Mesenchymal stem cell (in vitro differentiated cells and primary cell): ENCODE measurements around the gene NSL1.

ENCODE experiments used
- DNase-seq: peaks from one replicate; pipeline ENCODE4 v3.0.0-alpha.2; 2013
- H2AFZ ChIP-seq: one replicate; pipeline ENCODE4 v1.6.1; 2013; ENCODE audit warnings: low read depth, mild to moderate bottlenecking, control low read depth, inconsistent platforms, low read length, moderate library complexity
- H2AK5ac ChIP-seq: 2 replicates; pipeline ENCODE4 v1.6.1; 2013; ENCODE audit warnings: low read length, moderate library complexity, mild to moderate bottlenecking, inconsistent platforms; ENCODE audit not compliant: severe bottlenecking
- H2BK120ac ChIP-seq: one replicate; pipeline ENCODE4 v1.6.1; 2013; ENCODE audit warnings: low read depth, mild to moderate bottlenecking, inconsistent platforms, low read length, moderate library complexity
- H2BK12ac ChIP-seq, 2 experiments: one replicate each; pipeline ENCODE4 v1.6.1; 2013; ENCODE audit warnings: inconsistent platforms in 2 of 2, low read length in 2 of 2, mild to moderate bottlenecking in 2 of 2, moderate library complexity in 2 of 2, control low read depth in 1 of 2
- H2BK15ac ChIP-seq: one replicate; pipeline ENCODE4 v1.6.1; 2013; ENCODE audit warnings: mild to moderate bottlenecking, low read depth, inconsistent platforms; ENCODE audit not compliant: poor library complexity, severe bottlenecking
- H2BK5ac ChIP-seq: 2 replicates; pipeline ENCODE4 v1.6.1; 2013; ENCODE audit warnings: low read depth, mild to moderate bottlenecking, low read length, control low read depth, inconsistent platforms; ENCODE audit not compliant: poor library complexity, severe bottlenecking
- H3K14ac ChIP-seq, 2 experiments: one replicate each; pipeline ENCODE4 v1.6.1; 2013; ENCODE audit warnings: inconsistent platforms in 2 of 2, low read length in 2 of 2, control low read depth in 1 of 2, mild to moderate bottlenecking in 1 of 2, moderate library complexity in 1 of 2
- H3K18ac ChIP-seq, 2 experiments: one replicate each; pipeline ENCODE4 v1.6.1; 2013; ENCODE audit warnings: inconsistent platforms in 2 of 2, low read length in 2 of 2, control low read depth in 1 of 2, low read depth in 1 of 2, mild to moderate bottlenecking in 1 of 2
- H3K23ac ChIP-seq, 2 experiments: one replicate each; pipeline ENCODE4 v1.6.1; 2013; ENCODE audit warnings: inconsistent platforms in 2 of 2, low read length in 2 of 2, mild to moderate bottlenecking in 2 of 2, moderate library complexity in 2 of 2, control low read depth in 1 of 2
- H3K27ac ChIP-seq: 2 replicates; pipeline ENCODE4 v1.5.1; 2013; ENCODE audit warnings: mild to moderate bottlenecking, moderate library complexity, low read length, control low read depth, inconsistent platforms; ENCODE audit not compliant: poor library complexity, severe bottlenecking
- H3K27me3 ChIP-seq, 2 experiments: 2 replicates each; pipeline versions ENCODE4 v1.6.1 to v1.7.0; 2013; ENCODE audit warnings: low read length in 2 of 2, mild to moderate bottlenecking in 2 of 2, moderate library complexity in 2 of 2, control low read depth in 1 of 2, inconsistent platforms in 1 of 2; ENCODE audit not compliant: control insufficient read depth in 1 of 2, insufficient read depth in 1 of 2
- H3K36me3 ChIP-seq, 2 experiments: 2 replicates each; pipeline versions ENCODE4 v1.6.1 to v1.7.0; 2013; ENCODE audit warnings: low read length in 2 of 2, control low read depth in 1 of 2, inconsistent platforms in 1 of 2, low read depth in 1 of 2, mild to moderate bottlenecking in 1 of 2; ENCODE audit not compliant: insufficient read depth in 2 of 2, control insufficient read depth in 1 of 2
- H3K4ac ChIP-seq, 2 experiments: one replicate each; pipeline ENCODE4 v1.6.1; 2013; ENCODE audit warnings: inconsistent platforms in 2 of 2, low read length in 2 of 2, mild to moderate bottlenecking in 2 of 2, moderate library complexity in 2 of 2, control low read depth in 1 of 2, low read depth in 1 of 2
- H3K4me1 ChIP-seq: 2 replicates; pipeline ENCODE4 v1.6.1; 2013; ENCODE audit warnings: low read depth, low read length, control low read depth; ENCODE audit not compliant: control insufficient read depth, insufficient read depth
- H3K4me2 ChIP-seq: 2 replicates; pipeline ENCODE4 v1.6.1; 2013; ENCODE audit warnings: low read length, mild to moderate bottlenecking, inconsistent platforms; ENCODE audit not compliant: poor library complexity, severe bottlenecking
- H3K4me3 ChIP-seq, 2 experiments: 2 replicates each; pipeline versions ENCODE4 v1.5.1 to v1.7.0; 2013; ENCODE audit warnings: low read length in 2 of 2, mild to moderate bottlenecking in 2 of 2, control low read depth in 1 of 2, low read depth in 1 of 2; ENCODE audit not compliant: insufficient read depth in 1 of 2
- H3K79me1 ChIP-seq: replicated peaks from 2 replicates; pipeline ENCODE4 v1.6.1; 2013; ENCODE audit warnings: mild to moderate bottlenecking, control low read depth, low read length, inconsistent platforms; ENCODE audit not compliant: poor library complexity, severe bottlenecking
- H3K9ac ChIP-seq: 2 replicates; pipeline ENCODE4 v1.7.0; 2013; ENCODE audit warnings: mild to moderate bottlenecking, low read length, moderate library complexity
- H3K9me3 ChIP-seq: 2 replicates; pipeline ENCODE4 v1.7.0; 2013; ENCODE audit warnings: mild to moderate bottlenecking, low read length; ENCODE audit not compliant: control insufficient read depth
- H4K8ac ChIP-seq: one replicate; pipeline ENCODE4 v1.6.1; 2013; ENCODE audit warnings: inconsistent platforms, mild to moderate bottlenecking, low read length, moderate library complexity
- H4K91ac ChIP-seq: one replicate; pipeline ENCODE4 v1.6.1; 2013; ENCODE audit warnings: mild to moderate bottlenecking, low read length, inconsistent platforms
- WGBS: methylation state at CpG from one replicate; pipeline ENCODE4 v1.1.7; 2013; ENCODE audit warnings: mixed read lengths; 5-methylcytosine and 5-hydroxymethylcytosine counted together

Gene NSL1

GRCh38 chr1:212691561-212692071 lies 100.0 kb downstream of the NSL1 start:
- Histone ChIP-seq H2AFZ (no peak overlapping the region), H3K14ac (no peak overlapping the region), H3K18ac (no peak overlapping the region), H3K27me3 (peaks cover under 1 to 40% of the 10 kb centered on the region in 2 experiments), H3K4me3 (no peak overlapping the region), H3K9me3 (no peaks in the 10 kb centered on the region), H3K9ac (no peak overlapping the region), H2AK5ac (no peak overlapping the region), H2BK12ac (no peak overlapping the region), H2BK5ac (no peak overlapping the region), H3K4me2 (no peak overlapping the region), H2BK120ac (no peak overlapping the region), H4K8ac (no peak overlapping the region), H2BK15ac (no peak overlapping the region), H3K23ac (no peak overlapping the region), H3K27ac (no peak overlapping the region), H3K4ac (peak overlapping the region in 1 of 2 experiments; percentile 3), H3K36me3 (no peaks in the 10 kb centered on the region), H3K79me1 (no peaks in the 10 kb centered on the region), H3K4me1 (peaks cover 2% of the 10 kb centered on the region), H4K91ac (no peak overlapping the region)
- 96% methylated on average over 8 of the region's 9 CpGs for WGBS
- DNase-seq, result no peak

DNA sequence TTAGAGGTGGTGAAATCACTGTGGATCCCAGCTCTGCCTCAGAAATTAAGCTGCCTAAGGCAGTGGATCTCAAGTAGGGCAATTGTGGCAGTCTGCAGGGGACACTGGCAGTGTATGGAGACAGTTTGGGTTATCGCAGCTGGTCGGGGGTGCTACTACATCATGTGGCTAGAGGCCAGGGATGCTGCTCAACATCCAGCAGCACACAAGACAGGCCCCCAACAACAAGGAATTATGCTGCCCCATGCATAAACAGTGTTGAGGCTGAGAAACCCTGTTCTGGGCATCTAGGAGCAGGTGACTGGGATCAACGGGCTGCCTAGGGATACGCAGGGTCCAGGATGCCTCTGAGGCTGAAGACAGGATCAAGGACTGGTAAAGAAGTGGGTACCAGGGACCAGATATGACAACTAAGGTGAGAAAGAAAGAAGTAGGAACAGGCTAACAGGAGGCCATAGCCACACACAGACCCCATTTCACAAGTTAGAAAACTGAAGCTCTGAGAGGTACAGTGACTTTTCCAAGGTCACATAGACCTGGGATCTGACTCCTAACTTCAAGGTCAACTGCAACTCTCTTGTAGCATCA lies 100.7 kb downstream of the NSL1 start:
- no peak overlapping the region for H2AFZ ChIP-seq
- no peak overlapping the region for H2BK15ac ChIP-seq
- H3K27ac ChIP-seq, result no peak overlapping the region
- no peaks in the 10 kb centered on the region for H3K79me1 ChIP-seq
- H3K9me3 ChIP-seq, result no peaks in the 10 kb centered on the region
- H2BK5ac ChIP-seq, result no peak overlapping the region
- no peak overlapping the region for H3K14ac ChIP-seq
- H3K36me3 ChIP-seq, result no peaks in the 10 kb centered on the region
- H2BK120ac ChIP-seq, result no peak overlapping the region
- H3K4me1 ChIP-seq, result peaks cover 2% of the 10 kb centered on the region
- H2AK5ac ChIP-seq, result no peak overlapping the region
- H3K4me3 ChIP-seq, result no peak overlapping the region
- no peak overlapping the region for H3K23ac ChIP-seq
- H3K18ac ChIP-seq, result no peak overlapping the region
- H2BK12ac ChIP-seq, result no peak overlapping the region
- no peak overlapping the region for H3K4ac ChIP-seq
- 97% methylated on average over 4 of the region's 4 CpGs for WGBS
- H3K27me3 ChIP-seq, result peaks cover 0 to 36% of the 10 kb centered on the region in 2 experiments
- H3K4me2 ChIP-seq, result no peak overlapping the region
- no peak overlapping the region for H3K9ac ChIP-seq
- DNase-seq, result no peak
- H4K91ac ChIP-seq, result peak overlapping the region; percentile 7
- no peak overlapping the region for H4K8ac ChIP-seq

DNA sequence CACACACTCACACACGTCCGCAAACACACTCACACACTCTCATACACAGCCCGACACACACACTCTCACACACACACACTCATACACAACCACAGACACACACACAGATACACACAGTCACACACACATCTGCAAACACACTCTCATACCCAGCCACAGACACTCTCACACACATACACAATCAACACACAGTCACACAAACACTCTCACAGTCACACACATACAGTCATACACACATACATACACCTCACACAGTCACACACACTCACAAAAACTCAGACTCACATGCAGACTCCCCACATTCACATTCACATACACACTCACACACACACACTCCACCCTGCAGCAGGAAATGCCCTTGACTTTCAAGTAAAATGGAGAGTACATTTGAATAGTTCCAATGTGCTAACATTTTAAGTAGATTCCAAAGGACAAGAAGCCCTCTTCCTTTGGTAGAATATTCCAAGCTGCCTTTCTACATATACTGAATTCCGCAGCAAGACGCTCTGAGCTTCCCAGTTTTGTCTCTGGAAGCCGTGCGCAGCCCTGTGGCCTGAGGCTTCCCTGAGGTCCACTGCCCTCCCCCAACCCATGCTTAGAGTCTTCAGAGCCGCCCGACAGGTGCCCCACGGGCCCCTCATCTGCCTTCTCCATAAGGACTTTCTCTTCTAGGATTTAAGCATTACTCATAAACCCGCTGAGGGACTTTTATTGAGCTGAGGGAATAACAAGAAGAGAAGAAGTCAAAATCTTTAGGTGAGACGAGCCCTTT lies 101.6 kb downstream of the NSL1 start:
- Histone ChIP-seq H2AK5ac (no peak overlapping the region), H2BK12ac (no peak overlapping the region), H3K9ac (no peak overlapping the region), H3K4me3 (no peak overlapping the region), H3K14ac (no peak overlapping the region), H4K91ac (no peak overlapping the region), H2BK5ac (no peak overlapping the region), H3K27me3 (peaks cover 0 to 35% of the 10 kb centered on the region in 2 experiments), H2AFZ (no peak overlapping the region), H3K79me1 (no peaks in the 10 kb centered on the region), H3K4me2 (no peak overlapping the region), H4K8ac (no peak overlapping the region), H2BK15ac (no peak overlapping the region), H3K4ac (no peak overlapping the region), H2BK120ac (no peak overlapping the region), H3K27ac (no peak overlapping the region), H3K9me3 (no peaks in the 10 kb centered on the region), H3K36me3 (no peaks in the 10 kb centered on the region), H3K4me1 (peaks cover 2% of the 10 kb centered on the region), H3K23ac (no peak overlapping the region), H3K18ac (peak overlapping the region in 1 of 2 experiments; percentile 35)
- no peak for DNase-seq
- 91% methylated on average over 8 of the region's 12 CpGs for WGBS

DNA sequence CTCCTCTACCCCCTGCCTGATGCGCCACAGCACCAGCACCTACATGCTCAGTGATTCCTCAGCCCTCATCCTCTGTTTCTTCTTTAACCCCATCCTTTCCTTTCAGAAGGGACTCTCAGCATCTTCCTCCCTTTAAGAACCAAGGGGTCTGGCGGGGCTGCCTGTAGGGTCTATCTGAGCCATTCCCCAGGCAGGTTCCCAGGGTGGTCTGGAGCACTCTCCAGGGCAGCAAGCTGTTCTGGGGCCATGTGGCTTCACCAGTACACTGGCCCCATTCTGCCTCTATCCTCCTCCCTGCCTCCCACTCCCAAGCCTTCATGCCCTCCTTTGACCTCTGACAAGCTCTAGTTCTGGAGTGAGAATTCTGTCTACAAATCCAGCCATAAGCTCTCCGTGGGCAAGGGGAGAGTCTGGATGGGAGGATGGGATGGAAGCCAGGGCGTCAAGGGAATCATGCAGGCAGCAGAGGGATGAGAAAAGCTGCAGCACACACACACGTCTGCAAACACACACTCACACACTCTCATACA lies 102.3 kb downstream of the NSL1 start:
- Histone ChIP-seq H3K27ac (no peak overlapping the region), H2BK120ac (no peak overlapping the region), H3K14ac (no peak overlapping the region), H2AK5ac (no peak overlapping the region), H3K9me3 (no peaks in the 10 kb centered on the region), H3K36me3 (no peaks in the 10 kb centered on the region), H2BK12ac (no peak overlapping the region), H4K91ac (no peak overlapping the region), H3K27me3 (peaks cover 0 to 31% of the 10 kb centered on the region in 2 experiments), H3K9ac (no peak overlapping the region), H4K8ac (no peak overlapping the region), H2BK15ac (no peak overlapping the region), H3K4me1 (peaks cover 2% of the 10 kb centered on the region), H2AFZ (no peak overlapping the region), H3K18ac (peak overlapping the region in 1 of 2 experiments; percentile 35), H3K4me2 (no peak overlapping the region), H2BK5ac (no peak overlapping the region), H3K4me3 (no peak overlapping the region), H3K23ac (no peak overlapping the region), H3K79me1 (no peaks in the 10 kb centered on the region), H3K4ac (no peak overlapping the region)
- DNase-seq, result no peak
- WGBS, result 85% methylated on average over 4 of the region's 5 CpGs
